DMS53 treated with DMSO at 0.1 percent for 48 hours (cell line): Measurements from ENCODE around the gene ZNF140.
A peak's percentile ranks its signal among the peaks of the same experiment; 100 is the strongest.

Experiments
- DNase-seq: peaks from one replicate; lab custom pipeline; 2025; ENCODE audit not compliant: unreplicated experiment; lab: John Stamatoyannopoulos, UW

ZNF140 gene

DNA sequence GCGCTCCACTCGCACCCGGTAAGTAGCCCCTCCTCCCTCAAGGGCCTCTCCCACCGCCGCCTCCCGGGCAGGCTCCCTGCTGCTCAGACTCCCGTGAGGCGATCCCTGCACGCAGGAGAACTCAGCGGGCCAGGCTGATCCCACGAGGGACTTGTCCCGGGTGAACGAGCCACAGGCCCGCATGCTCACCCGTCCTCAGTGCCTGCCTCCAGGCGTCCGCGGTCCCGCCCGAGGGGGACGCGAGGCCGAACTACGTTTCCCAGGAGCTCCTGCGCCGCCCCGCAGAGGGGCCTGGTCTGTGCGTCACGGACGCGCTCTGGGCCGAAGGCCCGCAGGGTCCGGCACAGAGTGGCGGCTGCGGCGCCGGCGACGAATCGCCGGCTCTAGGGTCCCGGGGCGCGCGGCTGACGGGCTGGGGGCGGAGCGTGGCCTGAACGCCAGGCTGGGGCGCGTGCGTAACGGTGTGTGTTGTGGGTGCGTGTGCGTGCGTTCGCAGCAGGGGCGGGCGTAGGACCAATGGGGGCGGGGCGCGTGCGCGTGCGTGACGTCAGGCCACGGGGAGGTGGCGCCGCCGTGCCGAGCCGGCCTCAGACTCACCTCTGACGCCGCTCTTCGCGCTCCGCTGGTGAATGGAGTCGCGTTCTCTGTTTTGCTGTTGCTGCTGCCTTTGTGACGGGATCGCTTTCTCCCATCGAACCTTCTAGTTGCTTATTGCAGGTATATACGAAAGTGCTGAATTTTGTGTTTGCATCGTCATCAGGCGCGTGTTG, 49.5 kb downstream of the ZNF140 start, which contains the start of the genes ZNF10 and ZNF891:
TSS of gene ZNF10 (plus strand) at position 590 of the 770 bp plus-strand sequence. CDS start 13,866 bp downstream, outside the sequence.
TSS of gene ZNF891 (minus strand) at position 237 of the 770 bp plus-strand sequence. CDS start 8,356 bp downstream, outside the sequence.
- peak; percentile 87 for DNase-seq

DNA sequence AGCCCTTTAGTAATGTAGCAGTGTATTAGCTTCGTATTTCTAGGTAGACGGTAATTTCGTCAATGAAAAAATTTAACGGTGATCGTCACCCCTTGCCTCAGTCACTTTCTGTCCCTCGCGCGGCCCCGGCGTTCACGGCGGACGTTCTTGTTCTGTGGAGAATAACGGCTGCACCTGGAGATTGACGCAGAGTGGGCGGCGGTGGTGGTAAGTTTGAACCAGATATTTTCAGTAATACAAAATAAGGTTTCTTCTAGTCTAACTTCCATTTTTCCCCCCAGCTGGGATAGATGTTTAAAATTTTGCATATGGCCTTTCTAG, 50.0 kb downstream of the ZNF140 start:
- peak; percentile 69 for DNase-seq

DNA sequence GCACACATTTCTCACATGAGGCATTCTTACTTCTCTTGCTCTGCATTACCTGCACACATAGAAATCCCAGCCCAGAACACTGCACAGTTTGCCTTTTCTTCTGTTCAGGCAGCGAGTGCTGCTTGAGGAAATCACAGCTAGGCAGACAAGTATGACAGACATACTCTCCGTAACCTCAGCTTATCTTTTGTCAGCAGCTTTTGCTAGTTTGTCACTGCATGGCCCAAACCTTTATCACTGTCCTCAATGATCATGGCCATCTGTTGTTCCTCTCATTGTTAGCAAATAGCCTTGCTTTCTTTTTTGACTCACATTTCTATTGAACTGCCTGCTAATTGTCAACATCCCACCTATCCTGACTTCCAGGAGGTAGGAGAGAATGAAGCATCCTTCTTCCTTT, 55.0 kb downstream of the ZNF140 start:
- no peak for DNase-seq

DNA sequence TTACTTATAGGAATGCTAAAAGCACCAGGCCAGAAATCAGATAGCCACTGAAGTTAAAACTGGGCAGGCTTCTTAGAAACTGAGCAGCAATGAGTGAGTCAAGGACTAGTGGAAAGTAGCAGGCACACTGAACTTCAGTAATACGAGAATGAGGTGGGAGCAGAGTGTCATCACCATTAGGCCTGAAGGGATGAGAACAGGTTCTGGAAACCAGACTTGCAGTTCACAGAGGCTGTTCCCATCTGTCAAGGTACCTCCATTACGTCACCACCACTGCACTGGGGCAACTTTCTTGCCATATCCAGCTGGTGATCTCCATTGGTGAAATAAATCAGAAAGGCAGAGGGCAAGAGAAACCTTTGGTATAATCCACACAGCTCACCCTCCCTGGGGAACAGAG, 65.3 kb downstream of the ZNF140 start:
- DNase-seq, result no peak

DNA sequence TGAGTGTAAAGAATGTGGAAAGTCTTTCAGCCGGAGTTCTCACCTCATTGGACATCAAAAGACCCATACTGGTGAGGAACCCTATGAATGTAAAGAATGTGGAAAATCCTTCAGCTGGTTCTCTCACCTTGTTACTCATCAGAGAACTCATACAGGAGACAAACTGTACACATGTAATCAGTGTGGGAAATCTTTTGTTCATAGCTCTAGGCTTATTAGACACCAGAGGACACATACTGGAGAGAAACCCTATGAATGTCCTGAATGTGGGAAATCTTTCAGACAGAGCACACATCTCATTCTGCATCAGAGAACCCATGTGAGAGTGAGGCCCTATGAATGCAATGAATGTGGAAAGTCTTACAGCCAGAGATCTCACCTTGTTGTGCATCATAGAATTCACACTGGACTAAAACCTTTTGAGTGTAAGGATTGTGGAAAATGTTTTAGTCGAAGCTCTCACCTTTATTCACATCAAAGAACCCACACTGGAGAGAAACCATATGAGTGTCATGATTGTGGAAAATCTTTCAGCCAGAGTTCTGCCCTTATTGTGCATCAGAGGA, 75.5 kb downstream of the ZNF140 start:
- no peak for DNase-seq
